Astrocyte (in vitro differentiated cells and primary cell): ENCODE measurements around the gene SVOPL. TPM values are rescaled to one million over a fixed set of nuclear protein-coding genes. Genes with fewer than 3 reads are reported as not detected.

ENCODE experiments used
- DNase-seq: peaks from one replicate; pipeline ENCODE4 v3.0.0-alpha.2; 2010; ENCODE audit warnings: low read depth
- FAIRE-seq: peaks from 2 replicates; lab custom pipeline; 2011; peaks lifted over from hg19 to GRCh38; lab: Jason Lieb, UNC
- H2AFZ ChIP-seq: 2 replicates; pipeline ENCODE4 v1.6.0; 2012; ENCODE audit warnings: low read depth, low read length, inconsistent platforms
- H3K27ac ChIP-seq: 2 replicates; pipeline ENCODE4 v1.5.1; 2011; ENCODE audit warnings: low read depth, low read length, inconsistent platforms
- H3K27me3 ChIP-seq: 2 replicates; pipeline ENCODE4 v1.6.0; 2011; ENCODE audit warnings: low read length, inconsistent platforms; ENCODE audit not compliant: insufficient read depth
- H3K36me3 ChIP-seq: 2 replicates; pipeline ENCODE4 v1.5.1; 2011; ENCODE audit warnings: low read length, inconsistent platforms; ENCODE audit not compliant: insufficient read depth
- H3K4me1 ChIP-seq: 2 replicates; pipeline ENCODE4 v1.5.1; 2011; ENCODE audit warnings: low read length, inconsistent platforms; ENCODE audit not compliant: insufficient read depth
- H3K4me2 ChIP-seq: 2 replicates; pipeline ENCODE4 v1.6.0; 2012; ENCODE audit warnings: low read length, inconsistent platforms
- H3K4me3 ChIP-seq: 2 replicates; pipeline ENCODE4 v1.5.1; 2011; ENCODE audit warnings: low read depth, mild to moderate bottlenecking, low read length, inconsistent platforms; ENCODE audit not compliant: insufficient read depth
- H3K79me2 ChIP-seq: 2 replicates; pipeline ENCODE4 v1.6.0; 2012; ENCODE audit warnings: mild to moderate bottlenecking, low read length, inconsistent platforms; ENCODE audit not compliant: insufficient read depth
- H3K9ac ChIP-seq: 2 replicates; pipeline ENCODE4 v1.6.0; 2012; ENCODE audit warnings: mild to moderate bottlenecking, low read length, inconsistent platforms
- H3K9me3 ChIP-seq: 2 replicates; pipeline ENCODE4 v1.5.1; 2012; ENCODE audit warnings: low read depth, mild to moderate bottlenecking, low read length, inconsistent platforms; ENCODE audit not compliant: insufficient read depth
- H4K20me1 ChIP-seq: 2 replicates; pipeline ENCODE4 v1.6.0; 2012; ENCODE audit warnings: low read length, inconsistent platforms; ENCODE audit not compliant: insufficient read depth
- H3K27ac Mint-ChIP-seq: one replicate; pipeline ENCODE4 v1.8.0; 2021; ENCODE audit warnings: mild to moderate bottlenecking, mixed read lengths; ENCODE audit not compliant: unreplicated experiment
- H3K27me3 Mint-ChIP-seq: one replicate; pipeline ENCODE4 v1.8.0; 2021; ENCODE audit warnings: low read depth, mixed read lengths; ENCODE audit not compliant: unreplicated experiment
- H3K36me3 Mint-ChIP-seq: one replicate; pipeline ENCODE4 v1.8.0; 2021; ENCODE audit warnings: low read depth, mixed read lengths; ENCODE audit not compliant: unreplicated experiment
- H3K4me1 Mint-ChIP-seq: one replicate; pipeline ENCODE4 v1.8.0; 2021; ENCODE audit warnings: low read depth, mixed read lengths; ENCODE audit not compliant: unreplicated experiment
- H3K4me3 Mint-ChIP-seq: one replicate; pipeline ENCODE4 v1.8.0; 2021; ENCODE audit warnings: mild to moderate bottlenecking, moderate library complexity, mixed read lengths; ENCODE audit not compliant: unreplicated experiment
- H3K9me3 Mint-ChIP-seq: one replicate; pipeline ENCODE4 v1.8.0; 2021; ENCODE audit warnings: mild to moderate bottlenecking, mixed read lengths; ENCODE audit not compliant: unreplicated experiment
- CTCF ChIP-seq: IDR thresholded peaks from 2 replicates; pipeline ENCODE4 v1.5.1; 2011; ENCODE audit warnings: low read depth, mild to moderate bottlenecking, inconsistent platforms, low read length, moderate library complexity; ENCODE audit not compliant: insufficient read depth
- EZH2 ChIP-seq: IDR thresholded peaks from 2 replicates; pipeline ENCODE4 v1.6.1; 2012; ENCODE audit warnings: mild to moderate bottlenecking, low read length, inconsistent platforms; ENCODE audit not compliant: insufficient read depth
- total RNA-seq: library from RNA; stranded (reverse); gene quantifications from 2 replicates; pipeline ENCODE4 v1.2.1, GENCODE V29; 2021

Gene SVOPL
- total RNA-seq, 1 donor from 2014 or later, result 0.34 TPM

GRCh38 chr7:138575897-138576428 lies 125.2 kb downstream of the SVOPL start:
- Histone ChIP-seq H3K9me3 (no peaks in the 10 kb centered on the region), H3K4me2 (no peak overlapping the region), H3K36me3 (peaks cover 11% of the 10 kb centered on the region), H4K20me1 (no peaks in the 10 kb centered on the region), H3K9ac (no peak overlapping the region), H3K4me1 (no peaks in the 10 kb centered on the region), H3K79me2 (no peaks in the 10 kb centered on the region), H2AFZ (no peak overlapping the region), H3K4me3 (no peak overlapping the region), H3K27ac (no peak overlapping the region), H3K27me3 (no peaks in the 10 kb centered on the region)
- H3K36me3 Mint-ChIP-seq, result peaks cover 19% of the 10 kb centered on the region
- H3K27me3 Mint-ChIP-seq, result no peaks in the 10 kb centered on the region
- H3K4me1 Mint-ChIP-seq, result peaks cover 3% of the 10 kb centered on the region
- DNase-seq (no peak), FAIRE-seq (no peak)
- H3K27ac Mint-ChIP-seq, result no peak overlapping the region
- no peaks in the 10 kb centered on the region for H3K9me3 Mint-ChIP-seq
- H3K4me3 Mint-ChIP-seq, result no peak overlapping the region
- no peak for TF ChIP-seq EZH2
- no peak for TF ChIP-seq CTCF

GRCh38 chr7:138573741-138574140 lies 127.4 kb downstream of the SVOPL start:
- Mint-ChIP-seq H3K4me3 (no peak overlapping the region), H3K27ac (no peak overlapping the region), H3K4me1 (peaks cover 3% of the 10 kb centered on the region), H3K9me3 (no peaks in the 10 kb centered on the region), H3K36me3 (peaks cover 19% of the 10 kb centered on the region), H3K27me3 (no peaks in the 10 kb centered on the region)
- H3K9me3 ChIP-seq, result no peaks in the 10 kb centered on the region
- no peak overlapping the region for H3K4me2 ChIP-seq
- H3K4me1 ChIP-seq, result no peaks in the 10 kb centered on the region
- H3K9ac ChIP-seq, result no peak overlapping the region
- no peaks in the 10 kb centered on the region for H3K79me2 ChIP-seq
- no peaks in the 10 kb centered on the region for H4K20me1 ChIP-seq
- no peak overlapping the region for H2AFZ ChIP-seq
- FAIRE-seq, result no peak
- no peak overlapping the region for H3K4me3 ChIP-seq
- DNase-seq, result no peak
- no peak overlapping the region for H3K27ac ChIP-seq
- TF ChIP-seq CTCF (no peak), EZH2 (no peak)
- H3K36me3 ChIP-seq, result peaks cover 9% of the 10 kb centered on the region
- H3K27me3 ChIP-seq, result no peaks in the 10 kb centered on the region

GRCh38 chr7:138570715-138571114 lies 130.4 kb downstream of the SVOPL start:
- DNase-seq, result no peak

More at GRCh38 chr7:138570715-138571114, 130.4 kb downstream of the SVOPL start:
- Mint-ChIP-seq H3K4me1 (peaks cover 2% of the 10 kb centered on the region), H3K27ac (no peak overlapping the region), H3K9me3 (peaks cover 2% of the 10 kb centered on the region), H3K4me3 (no peak overlapping the region), H3K36me3 (peaks cover 22% of the 10 kb centered on the region), H3K27me3 (no peaks in the 10 kb centered on the region)
- no peaks in the 10 kb centered on the region for H4K20me1 ChIP-seq
- FAIRE-seq, result no peak
- no peaks in the 10 kb centered on the region for H3K79me2 ChIP-seq
- H3K9ac ChIP-seq, result no peak overlapping the region
- H3K4me3 ChIP-seq, result no peak overlapping the region
- H3K4me1 ChIP-seq, result no peaks in the 10 kb centered on the region
- no peak overlapping the region for H3K27ac ChIP-seq
- H3K36me3 ChIP-seq, result peaks cover 19% of the 10 kb centered on the region
- peaks cover 2% of the 10 kb centered on the region for H3K9me3 ChIP-seq
- H3K4me2 ChIP-seq, result no peak overlapping the region
- no peak for TF ChIP-seq EZH2
- TF ChIP-seq CTCF, result no peak
- no peaks in the 10 kb centered on the region for H3K27me3 ChIP-seq
- H2AFZ ChIP-seq, result no peak overlapping the region
